ENCODE measurements around the gene C1orf21.
"Not testable (repeated sequence)": the region's sequence is repeated elsewhere in the genome, so short reads cannot be mapped to it uniquely, and the experiment has no call there.

C1orf21 gene

GRCh38 chr1:184604152-184604900, 217.5 kb downstream of the C1orf21 start:
- no peak for TF ChIP-seq CTCF (IDR thresholded peaks at IDR 0.05; ENCODE audit: low read length, missing control alignments)
- H3K4me3 ChIP-seq (replicated peaks; ENCODE audit: low read depth, low read length): no peak overlapping the region
- no peak for DNase-seq (ENCODE audit: low read depth)

GRCh38 chr1:184605941-184606340, 219.1 kb downstream of the C1orf21 start:
- DNase-seq (ENCODE audit: low read depth): no peak
- TF ChIP-seq CTCF (IDR thresholded peaks at IDR 0.05; ENCODE audit: low read length, missing control alignments): no peak
- no peak overlapping the region for H3K4me3 ChIP-seq (replicated peaks; ENCODE audit: low read depth, low read length)

DNA sequence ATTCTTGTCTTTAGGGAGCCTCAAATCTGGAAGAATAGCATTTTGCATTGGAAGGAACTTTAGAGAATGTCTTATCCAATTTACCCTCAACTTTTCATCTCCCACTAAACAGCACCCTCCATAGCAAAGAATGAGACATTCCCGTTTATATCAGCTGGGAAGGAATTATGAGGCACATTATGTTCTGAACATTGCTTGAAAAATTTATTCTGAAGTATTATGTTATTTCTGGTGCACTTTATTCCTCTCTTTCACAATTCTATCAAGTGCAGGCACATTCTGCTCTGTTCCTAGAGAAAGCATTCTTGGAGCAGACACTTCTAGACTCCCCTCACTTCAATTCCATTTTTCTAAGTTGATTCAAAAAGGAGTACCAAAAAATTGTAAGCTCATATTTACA, 220.0 kb downstream of the C1orf21 start:
- H3K4me3 ChIP-seq (replicated peaks; ENCODE audit: low read depth, low read length): no peak overlapping the region
- TF ChIP-seq CTCF (IDR thresholded peaks at IDR 0.05; ENCODE audit: low read length, missing control alignments): no peak
- no peak for DNase-seq (ENCODE audit: low read depth)

DNA sequence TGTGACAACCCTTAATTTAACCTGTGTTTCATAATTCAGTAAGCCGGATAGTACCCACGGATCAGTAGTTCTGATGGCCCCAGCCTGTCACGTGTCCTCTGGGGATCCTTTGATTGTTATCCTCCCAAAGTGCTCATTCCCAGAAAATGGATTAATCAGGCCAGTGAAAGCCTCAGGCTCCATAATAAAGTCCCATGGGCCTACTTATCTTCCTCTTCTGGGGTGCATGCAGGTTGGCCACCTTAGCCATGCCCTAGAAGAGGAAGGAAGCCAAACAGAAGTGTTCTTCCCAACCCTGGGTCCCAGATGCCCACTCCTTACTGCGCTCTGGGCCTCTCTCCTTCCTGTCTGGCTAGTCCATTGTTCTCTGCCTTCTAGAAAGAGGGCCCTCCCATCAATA, 221.8 kb downstream of the C1orf21 start:
- no peak for TF ChIP-seq CTCF (IDR thresholded peaks at IDR 0.05; ENCODE audit: low read length, missing control alignments)
- no peak for DNase-seq (ENCODE audit: low read depth)
- no peak overlapping the region for H3K4me3 ChIP-seq (replicated peaks; ENCODE audit: low read depth, low read length)

- H3K4me3 ChIP-seq (replicated peaks; ENCODE audit: low read depth, low read length): no peak overlapping the region
- no peak for TF ChIP-seq CTCF (IDR thresholded peaks at IDR 0.05; ENCODE audit: low read length, missing control alignments)
- no peak for DNase-seq (ENCODE audit: low read depth)
Observed at GRCh38 chr1:184608990-184609389, 222.2 kb downstream of the C1orf21 start.

DNA sequence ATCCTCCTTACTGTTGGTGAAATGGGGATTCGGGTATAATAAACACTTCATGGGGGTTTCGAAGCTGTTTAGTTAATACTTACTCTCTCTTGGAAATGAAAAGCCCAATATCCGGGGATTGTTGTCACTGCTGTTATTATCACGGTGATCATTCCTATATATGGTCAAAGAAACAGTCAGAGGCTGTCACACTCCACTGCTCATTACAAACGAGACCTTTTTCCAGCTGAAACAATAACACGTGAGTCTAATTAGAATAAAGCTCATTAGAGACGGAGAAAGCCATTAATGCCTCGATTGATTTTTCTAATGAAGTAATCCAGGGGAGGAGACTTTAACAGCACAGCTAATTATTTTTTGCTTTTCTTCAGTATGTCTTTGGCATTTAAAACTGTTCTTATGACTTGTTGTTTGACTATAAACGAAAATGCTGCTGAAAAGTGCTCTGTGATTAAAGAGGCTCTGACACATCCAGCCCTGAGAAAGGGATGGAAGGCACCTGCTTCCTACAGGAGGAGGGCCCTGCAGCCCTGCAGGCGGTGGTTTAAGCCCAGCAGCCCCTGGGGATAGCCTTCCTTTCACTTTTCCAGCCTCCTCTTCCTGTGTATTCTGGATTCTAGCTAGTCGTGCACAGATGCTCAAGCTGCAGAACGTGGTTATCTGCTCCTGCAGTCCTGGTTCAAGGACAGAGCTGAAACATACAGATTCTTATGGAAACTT, 224.2 kb downstream of the C1orf21 start:
- no peak for DNase-seq (ENCODE audit: low read depth)
- TF ChIP-seq CTCF (IDR thresholded peaks at IDR 0.05; ENCODE audit: low read length, missing control alignments): no peak
- H3K4me3 ChIP-seq (replicated peaks; ENCODE audit: low read depth, low read length): no peak overlapping the region

DNA sequence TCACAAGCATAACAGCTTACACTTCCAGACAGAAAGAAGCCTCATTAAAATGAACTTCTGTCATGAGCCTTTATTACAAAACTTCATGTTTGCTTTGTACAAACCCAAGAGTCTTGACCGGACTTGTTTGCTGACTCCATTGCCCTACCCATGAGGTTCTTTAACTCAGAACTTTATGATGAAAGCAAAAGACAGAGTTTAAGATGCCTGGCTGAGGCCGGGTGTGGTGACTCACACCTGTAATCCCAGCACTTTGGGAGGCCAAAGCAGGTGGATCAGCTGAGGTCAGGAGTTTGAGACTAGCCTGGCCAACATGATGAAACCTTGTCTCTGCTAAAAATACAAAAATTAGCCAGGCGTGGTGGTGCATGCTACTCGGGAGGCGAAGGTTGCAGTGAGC, 225.4 kb downstream of the C1orf21 start:
- not testable (repeated sequence) for H3K4me3 ChIP-seq (replicated peaks; ENCODE audit: low read depth, low read length); DNase-seq (ENCODE audit: low read depth)
